C4-2B (cell line): Measurements from ENCODE around the gene NUP42.

ENCODE experiments used
- H3K27ac ChIP-seq: fragments of 450-650 bp; 2 replicates; pipeline ENCODE4 v1.5.1; 2017
- CTCF ChIP-seq: fragments of 450-650 bp; conservative IDR thresholded peaks from 2 replicates; pipeline ENCODE4 v1.5.1; 2017; ENCODE audit warnings: mild to moderate bottlenecking
- ZFX ChIP-seq: fragments of 450-650 bp; IDR thresholded peaks from 2 replicates; pipeline ENCODE4 v1.6.1; 2017

The NUP42 gene

GRCh38 chr7:23205577-23205908, 23.7 kb downstream of the NUP42 start:
- H3K27ac ChIP-seq, result no peak overlapping the region
- no peak for TF ChIP-seq CTCF
- no peak for TF ChIP-seq ZFX

GRCh38 chr7:23205909-23206767, 24.3 kb downstream of the NUP42 start:
- TF ChIP-seq ZFX, result no peak
- no peak for TF ChIP-seq CTCF
- no peak overlapping the region for H3K27ac ChIP-seq

- TF ChIP-seq ZFX (no peak), CTCF (no peak)
- H3K27ac ChIP-seq, result no peak overlapping the region
These were observed 25.2 kb downstream of the NUP42 start for GRCh38 chr7:23207021-23207420.

- TF ChIP-seq ZFX, result no peak
- TF ChIP-seq CTCF, result no peak
These were observed 26.0 kb downstream of the NUP42 start for GRCh38 chr7:23207884-23208283.

GRCh38 chr7:23208316-23208715, 26.5 kb downstream of the NUP42 start:
- no peak for TF ChIP-seq ZFX
- no peak for TF ChIP-seq CTCF
- H3K27ac ChIP-seq, result no peak overlapping the region

More at GRCh38 chr7:23207884-23208283, 26.0 kb downstream of the NUP42 start:
- no peak overlapping the region for H3K27ac ChIP-seq

GRCh38 chr7:23210506-23210905, 28.7 kb downstream of the NUP42 start:
- H3K27ac ChIP-seq, result peak overlapping the region; percentile 1; the same call in 1 of the 2 replicates
- no peak for TF ChIP-seq ZFX

GRCh38 chr7:23211589-23211988, 29.7 kb downstream of the NUP42 start:
- H3K27ac ChIP-seq, result peak overlapping the region; percentile 11
- no peak for TF ChIP-seq CTCF
- TF ChIP-seq ZFX, result no peak

GRCh38 chr7:23212395-23212794, 30.5 kb downstream of the NUP42 start:
- no peak for TF ChIP-seq ZFX
- TF ChIP-seq CTCF, result no peak
- no peak overlapping the region; the same call in 1 of the 2 replicates for H3K27ac ChIP-seq
